KMS-11 (cell line): ENCODE data around the gene DNASE1.

Source experiments
- H2AFZ ChIP-seq: fragments of 200-600 bp; sonication (generic); 2 replicates; pipeline ENCODE4 v1.6.1; 2016; ENCODE audit warnings: antibody characterized with exemption, mixed run types, low read depth
- H3K27ac ChIP-seq: fragments of 200-600 bp; sonication (generic); 2 replicates; pipeline ENCODE4 v1.6.1; 2016; ENCODE audit warnings: mild to moderate bottlenecking, mixed run types
- H3K27me3 ChIP-seq: fragments of 200-600 bp; sonication (generic); 2 replicates; pipeline ENCODE4 v1.6.1; 2017; ENCODE audit warnings: mild to moderate bottlenecking, low read depth, mixed run types, moderate library complexity; ENCODE audit not compliant: insufficient read depth
- H3K36me3 ChIP-seq: fragments of 200-600 bp; sonication (generic); 2 replicates; pipeline ENCODE4 v1.6.1; 2017; ENCODE audit warnings: mild to moderate bottlenecking, mixed run types; ENCODE audit not compliant: insufficient read depth
- H3K4me1 ChIP-seq: fragments of 200-600 bp; sonication (generic); 2 replicates; pipeline ENCODE4 v1.6.1; 2016; ENCODE audit warnings: mild to moderate bottlenecking, low read depth, mixed run types; ENCODE audit not compliant: poor library complexity, severe bottlenecking
- H3K4me2 ChIP-seq: fragments of 200-600 bp; sonication (generic); 2 replicates; pipeline ENCODE4 v1.7.0; 2016; ENCODE audit warnings: mild to moderate bottlenecking, mixed run types
- H3K4me3 ChIP-seq: fragments of 200-600 bp; sonication (generic); IDR thresholded peaks from 2 replicates; pipeline ENCODE4 v1.6.1; 2017; ENCODE audit warnings: low read depth, low read length, mixed read lengths; ENCODE audit not compliant: insufficient read depth
- H3K79me2 ChIP-seq: fragments of 200-600 bp; sonication (generic); 2 replicates; pipeline ENCODE4 v1.6.1; 2016; ENCODE audit warnings: low read depth, mixed run types; ENCODE audit not compliant: insufficient read depth
- H3K9ac ChIP-seq: fragments of 200-600 bp; sonication (generic); 2 replicates; pipeline ENCODE4 v1.6.1; 2016; ENCODE audit warnings: mild to moderate bottlenecking, mixed run types
- H4K20me1 ChIP-seq: fragments of 200-600 bp; sonication (generic); 2 replicates; pipeline ENCODE4 v1.6.1; 2016; ENCODE audit warnings: mild to moderate bottlenecking, mixed run types; ENCODE audit not compliant: insufficient read depth
- CTCF ChIP-seq: fragments of 200-600 bp; sonication (generic); conservative IDR thresholded peaks from 2 replicates; pipeline ENCODE4 v1.6.1; 2017; ENCODE audit warnings: low read depth, mild to moderate bottlenecking, antibody characterized with exemption, low read length, moderate library complexity, mixed read lengths

DNASE1 gene

GRCh38 chr16:3706253-3707012 lies 51.9 kb downstream of the DNASE1 start:
- TF ChIP-seq CTCF = no peak
- H4K20me1 ChIP-seq = 0 out of 2 replicates have a peak, but pooled peaks cover 1% of the 10 kb centered on the region
- H3K4me2 ChIP-seq = no peak overlapping the region
- H3K79me2 ChIP-seq = peaks cover 85% of the 10 kb centered on the region
- H3K4me1 ChIP-seq = no peaks in the 10 kb centered on the region
- H3K9ac ChIP-seq = no peak overlapping the region
- H3K36me3 ChIP-seq = peaks cover 4% of the 10 kb centered on the region; the same call in 1 of the 2 replicates
- no peak overlapping the region for H2AFZ ChIP-seq
- no peak overlapping the region for H3K4me3 ChIP-seq
- H3K27ac ChIP-seq = no peak overlapping the region
- H3K27me3 ChIP-seq = no peaks in the 10 kb centered on the region
